ENCODE measurements around the gene CORO2B.
"Not testable (repeated sequence)": the region's sequence is repeated elsewhere in the genome, so short reads cannot be mapped to it uniquely, and the experiment has no call there.

GRCh38 chr15:68604840-68605478 lies 26.2 kb downstream of the CORO2B start:
- not testable (repeated sequence) for TF ChIP-seq CTCF (IDR thresholded peaks at IDR 0.05 in 8 of 11, conservative IDR thresholded peaks at IDR 0.05 in 3 of 11); POLR2A (IDR thresholded peaks at IDR 0.05); POLR2AphosphoS5 (IDR thresholded peaks at IDR 0.05)
